Loucy (cell line): ENCODE measurements around the gene SLC25A11.

ENCODE experiments used
- EZH2phosphoT487 ChIP-seq: fragments of 200-600 bp; IDR thresholded peaks from 2 replicates; pipeline ENCODE4 v1.6.1; 2018; ENCODE audit warnings: antibody characterized with exemption, mild to moderate bottlenecking, moderate library complexity, borderline replicate concordance
- TF ChIP-seq, protein P1 (sequence below): fragments of 200-600 bp; sonication (generic); conservative IDR thresholded peaks from 2 replicates; pipeline ENCODE4 v1.5.1; 2014; ENCODE audit warnings: mild to moderate bottlenecking, antibody characterized with exemption, low read length

DNA sequence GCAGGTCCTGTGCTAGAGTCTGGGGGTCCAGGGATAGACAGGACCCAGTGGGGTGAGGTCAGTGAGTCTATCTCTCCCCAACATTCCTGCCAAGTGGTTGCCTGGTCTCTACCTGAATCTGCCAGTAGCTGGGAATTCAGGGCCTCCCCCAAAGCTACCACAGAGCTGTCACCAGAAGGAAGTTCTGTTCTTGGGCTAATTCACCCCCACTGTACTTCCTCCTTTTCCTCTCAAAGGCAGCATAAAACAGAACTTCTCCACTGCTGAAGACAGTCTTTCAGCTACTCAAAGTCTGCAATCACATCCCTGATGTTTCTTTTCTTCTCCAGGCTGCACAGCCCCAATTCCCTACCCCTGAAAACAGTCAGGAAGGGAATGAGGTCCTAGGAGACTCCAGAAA is 38.9 kb upstream of the SLC25A11 start:
- TF ChIP-seq, protein P1, sequence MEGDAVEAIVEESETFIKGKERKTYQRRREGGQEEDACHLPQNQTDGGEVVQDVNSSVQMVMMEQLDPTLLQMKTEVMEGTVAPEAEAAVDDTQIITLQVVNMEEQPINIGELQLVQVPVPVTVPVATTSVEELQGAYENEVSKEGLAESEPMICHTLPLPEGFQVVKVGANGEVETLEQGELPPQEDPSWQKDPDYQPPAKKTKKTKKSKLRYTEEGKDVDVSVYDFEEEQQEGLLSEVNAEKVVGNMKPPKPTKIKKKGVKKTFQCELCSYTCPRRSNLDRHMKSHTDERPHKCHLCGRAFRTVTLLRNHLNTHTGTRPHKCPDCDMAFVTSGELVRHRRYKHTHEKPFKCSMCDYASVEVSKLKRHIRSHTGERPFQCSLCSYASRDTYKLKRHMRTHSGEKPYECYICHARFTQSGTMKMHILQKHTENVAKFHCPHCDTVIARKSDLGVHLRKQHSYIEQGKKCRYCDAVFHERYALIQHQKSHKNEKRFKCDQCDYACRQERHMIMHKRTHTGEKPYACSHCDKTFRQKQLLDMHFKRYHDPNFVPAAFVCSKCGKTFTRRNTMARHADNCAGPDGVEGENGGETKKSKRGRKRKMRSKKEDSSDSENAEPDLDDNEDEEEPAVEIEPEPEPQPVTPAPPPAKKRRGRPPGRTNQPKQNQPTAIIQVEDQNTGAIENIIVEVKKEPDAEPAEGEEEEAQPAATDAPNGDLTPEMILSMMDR, result no peak
- TF ChIP-seq EZH2phosphoT487, result no peak
